Body of pancreas (tissue), 4 donors: Measurements from ENCODE around the gene CAMK2D. TPM values are rescaled to one million over a fixed set of nuclear protein-coding genes. Genes with fewer than 3 reads are reported as not detected.

ENCODE experiments used
- ATAC-seq: fragments of 150-250 bp; one replicate; pipeline ENCODE4 v1.9.1; 2016
- DNase-seq, 4 donors: peaks; one replicate each; pipeline ENCODE4 v3.0.0-alpha.2; 2019
- H3K27ac ChIP-seq, 4 donors: fragments of 200-600 bp; sonication (generic); 1 replicate in 3 of 4; 2 replicates in 1 of 4; pipeline versions ENCODE4 v1.5.1 to v1.6.1; 2016 to 2019; ENCODE audit warnings: mild to moderate bottlenecking in 1 of 4, mixed read lengths in 1 of 4, moderate library complexity in 1 of 4
- H3K27me3 ChIP-seq, 2 donors: fragments of 200-600 bp; sonication (generic); one replicate each; pipeline ENCODE4 v1.6.0; 2016; ENCODE audit warnings: mild to moderate bottlenecking in 1 of 2
- H3K36me3 ChIP-seq, 2 donors: fragments of 200-600 bp; sonication (generic); replicated peaks in 1 of 2; 2 replicates each; pipeline ENCODE4 v1.5.1; 2016; ENCODE audit warnings: low read depth in 2 of 2; ENCODE audit not compliant: insufficient read depth in 1 of 2
- H3K4me1 ChIP-seq: fragments of 200-600 bp; sonication (generic); one replicate; pipeline ENCODE4 v1.6.0; 2016
- H3K4me3 ChIP-seq, 2 donors: fragments of 200-600 bp; sonication (generic); 1 replicate in 1 of 2; 2 replicates in 1 of 2; pipeline ENCODE4 v1.5.1; 2016 to 2019
- H3K9me3 ChIP-seq, 3 donors: fragments of 200-600 bp; sonication (generic); 1 replicate in 2 of 3; 2 replicates in 1 of 3; pipeline ENCODE4 v1.5.1; 2016
- POLR2A ChIP-seq, 3 donors: fragments of 450-650 bp; IDR thresholded peaks; one replicate each; pipeline ENCODE4 v1.6.1; 2016; ENCODE audit warnings: antibody characterized with exemption in 3 of 3, mild to moderate bottlenecking in 2 of 3
- WGBS, 2 donors: methylation state at CpG; one replicate each; pipeline ENCODE4 v1.1.5; 2017; 5-methylcytosine and 5-hydroxymethylcytosine counted together
- intact Hi-C: fragments of 100-400 bp; cut with DNase I; formaldehyde crosslinking; loops from one replicate; pipeline ENCODE4 v1.15.1; 2023
- total RNA-seq, 2 donors: library from RNA; depleted of rRNA; stranded (reverse); fragments of >200 nt; gene quantifications; one replicate each; pipeline ENCODE4 v1.1.0, GENCODE V29; 2016
- TF ChIP-seq, protein P1 (sequence below), 7 experiments: fragments of 450-650 bp in 4 of 7; fragments of 200-600 bp in 3 of 7; sonication (generic) in 3 of 7; IDR thresholded peaks; one replicate each; pipeline ENCODE4 v1.5.1; 2016 to 2019; ENCODE audit warnings: antibody characterized with exemption in 7 of 7

CAMK2D gene
- total RNA-seq, 2 donors from 2014 or later: 25.7 to 29.3 TPM

DNA sequence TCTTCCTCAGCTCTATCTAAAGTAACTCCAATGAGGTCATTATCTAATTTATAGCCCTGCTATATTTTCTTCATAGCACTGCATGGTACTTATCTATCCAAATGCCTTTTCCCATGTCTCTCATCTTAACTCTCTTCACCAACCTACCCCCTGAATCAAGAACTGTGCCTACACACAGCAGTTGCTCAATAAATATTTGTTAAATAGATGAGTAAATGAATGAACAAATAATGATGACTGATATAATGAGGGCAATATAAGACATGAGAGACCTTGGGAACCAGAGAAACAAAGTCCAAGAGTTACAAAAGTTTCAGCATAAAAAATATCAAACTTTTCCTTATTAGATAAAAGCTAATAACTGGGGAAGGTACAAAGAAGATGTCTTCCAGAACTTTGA lies 19.6 kb downstream of the CAMK2D start:
- ATAC-seq (no peak), DNase-seq (no peak)
- H3K27ac ChIP-seq: no peak overlapping the region
- H3K4me1 ChIP-seq: no peaks in the 10 kb centered on the region
- intact Hi-C loops: no loop called here
- no peaks in the 10 kb centered on the region for H3K36me3 ChIP-seq
- H3K27me3 ChIP-seq: no peaks in the 10 kb centered on the region
- no peak overlapping the region for H3K4me3 ChIP-seq
- TF ChIP-seq, protein P1, sequence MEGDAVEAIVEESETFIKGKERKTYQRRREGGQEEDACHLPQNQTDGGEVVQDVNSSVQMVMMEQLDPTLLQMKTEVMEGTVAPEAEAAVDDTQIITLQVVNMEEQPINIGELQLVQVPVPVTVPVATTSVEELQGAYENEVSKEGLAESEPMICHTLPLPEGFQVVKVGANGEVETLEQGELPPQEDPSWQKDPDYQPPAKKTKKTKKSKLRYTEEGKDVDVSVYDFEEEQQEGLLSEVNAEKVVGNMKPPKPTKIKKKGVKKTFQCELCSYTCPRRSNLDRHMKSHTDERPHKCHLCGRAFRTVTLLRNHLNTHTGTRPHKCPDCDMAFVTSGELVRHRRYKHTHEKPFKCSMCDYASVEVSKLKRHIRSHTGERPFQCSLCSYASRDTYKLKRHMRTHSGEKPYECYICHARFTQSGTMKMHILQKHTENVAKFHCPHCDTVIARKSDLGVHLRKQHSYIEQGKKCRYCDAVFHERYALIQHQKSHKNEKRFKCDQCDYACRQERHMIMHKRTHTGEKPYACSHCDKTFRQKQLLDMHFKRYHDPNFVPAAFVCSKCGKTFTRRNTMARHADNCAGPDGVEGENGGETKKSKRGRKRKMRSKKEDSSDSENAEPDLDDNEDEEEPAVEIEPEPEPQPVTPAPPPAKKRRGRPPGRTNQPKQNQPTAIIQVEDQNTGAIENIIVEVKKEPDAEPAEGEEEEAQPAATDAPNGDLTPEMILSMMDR (IDR thresholded peaks at IDR 0.05): no peak
- TF ChIP-seq POLR2A (IDR thresholded peaks at IDR 0.05): no peak
- H3K9me3 ChIP-seq: no peaks in the 10 kb centered on the region

DNA sequence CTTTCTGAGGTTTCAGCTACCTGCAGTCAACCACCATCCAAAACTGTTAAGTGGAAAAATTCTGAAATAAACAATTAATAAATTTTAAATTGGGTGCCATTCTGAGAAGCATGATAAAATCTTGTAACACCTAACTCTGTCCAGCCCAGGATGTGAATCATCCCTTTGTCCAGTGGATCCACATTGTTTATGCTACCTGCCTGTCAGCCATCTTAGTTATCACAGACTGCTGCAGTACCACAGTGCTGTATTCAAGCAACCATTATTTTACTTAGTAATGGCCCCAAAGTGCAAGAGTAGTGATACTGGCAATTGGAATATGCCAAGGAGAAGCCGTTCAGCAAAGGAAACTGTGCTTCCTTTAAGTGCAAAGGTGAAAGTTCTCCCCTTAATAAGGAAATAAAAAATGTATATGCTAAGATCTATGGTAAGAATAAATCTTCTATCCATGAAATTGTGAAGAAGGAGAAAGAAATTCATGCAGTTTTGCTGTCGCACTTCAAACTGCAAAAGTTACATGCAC lies 20.6 kb downstream of the CAMK2D start:
- WGBS, 2 donors: 91 to 92% methylated on average over 2 of the region's 2 CpGs
- H3K9me3 ChIP-seq: no peaks in the 10 kb centered on the region
- H3K36me3 ChIP-seq: no peaks in the 10 kb centered on the region
- no peak overlapping the region for H3K4me3 ChIP-seq
- ATAC-seq (no peak), DNase-seq (no peak)
- TF ChIP-seq, protein P1 (IDR thresholded peaks at IDR 0.05): no peak
- TF ChIP-seq POLR2A (IDR thresholded peaks at IDR 0.05): no peak
- H3K27ac ChIP-seq: no peak overlapping the region
- no peaks in the 10 kb centered on the region for H3K27me3 ChIP-seq
- no peaks in the 10 kb centered on the region for H3K4me1 ChIP-seq
- intact Hi-C loops: no loop called here

DNA sequence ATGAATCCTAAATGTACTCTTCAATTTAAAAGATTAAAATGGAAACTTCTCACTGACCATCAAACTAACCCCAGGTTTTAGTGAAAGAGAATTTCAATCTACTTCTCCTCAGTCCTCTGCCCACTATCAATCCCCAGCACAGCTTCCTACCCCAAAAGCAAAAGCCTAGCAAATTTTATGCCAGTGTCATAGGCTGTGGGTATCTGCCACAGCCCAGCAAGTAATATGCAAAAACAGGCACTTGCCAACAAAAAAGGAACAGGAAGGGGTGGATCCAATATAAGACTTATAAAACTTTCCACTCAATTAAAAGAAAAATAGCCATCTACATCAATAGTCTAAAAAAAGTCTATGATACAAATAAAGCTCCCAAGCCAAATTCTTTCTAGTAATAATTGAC lies 22.3 kb downstream of the CAMK2D start:
- no peaks in the 10 kb centered on the region for H3K9me3 ChIP-seq
- H3K4me1 ChIP-seq: no peaks in the 10 kb centered on the region
- ATAC-seq (no peak), DNase-seq (no peak)
- H3K27me3 ChIP-seq: no peaks in the 10 kb centered on the region
- H3K4me3 ChIP-seq: no peak overlapping the region
- intact Hi-C loops: no loop called here
- H3K36me3 ChIP-seq: no peaks in the 10 kb centered on the region
- H3K27ac ChIP-seq: no peak overlapping the region
- no peak for TF ChIP-seq POLR2A (IDR thresholded peaks at IDR 0.05)
- TF ChIP-seq, protein P1 (IDR thresholded peaks at IDR 0.05): no peak

DNA sequence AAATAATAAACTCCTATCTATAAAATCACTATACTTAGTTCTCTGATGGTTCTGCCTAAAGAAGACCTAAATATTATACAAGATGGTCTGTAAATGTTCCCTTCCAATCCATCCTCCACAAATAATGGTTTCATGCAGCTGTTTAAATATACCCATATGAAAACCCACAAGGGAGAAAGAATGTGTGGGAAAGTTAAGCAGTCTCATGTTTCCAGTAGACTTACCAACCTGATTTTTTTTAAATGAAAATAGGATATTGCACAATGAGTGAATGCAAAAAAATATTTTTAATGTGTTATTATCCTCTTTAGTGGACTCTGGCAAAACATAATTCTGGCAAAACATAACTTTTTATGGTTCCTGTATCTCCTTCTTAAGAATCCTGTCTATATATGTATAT lies 23.3 kb downstream of the CAMK2D start:
- no peak for ATAC-seq
- TF ChIP-seq, protein P1 (IDR thresholded peaks at IDR 0.05): no peak
- TF ChIP-seq POLR2A (IDR thresholded peaks at IDR 0.05): no peak
- H3K27ac ChIP-seq: no peak overlapping the region
- no peak overlapping the region for H3K4me3 ChIP-seq
- intact Hi-C loops: no loop called here
- no peaks in the 10 kb centered on the region for H3K27me3 ChIP-seq
- no peaks in the 10 kb centered on the region for H3K36me3 ChIP-seq
- no peaks in the 10 kb centered on the region for H3K9me3 ChIP-seq
- H3K4me1 ChIP-seq: no peaks in the 10 kb centered on the region
- no peak for DNase-seq

DNA sequence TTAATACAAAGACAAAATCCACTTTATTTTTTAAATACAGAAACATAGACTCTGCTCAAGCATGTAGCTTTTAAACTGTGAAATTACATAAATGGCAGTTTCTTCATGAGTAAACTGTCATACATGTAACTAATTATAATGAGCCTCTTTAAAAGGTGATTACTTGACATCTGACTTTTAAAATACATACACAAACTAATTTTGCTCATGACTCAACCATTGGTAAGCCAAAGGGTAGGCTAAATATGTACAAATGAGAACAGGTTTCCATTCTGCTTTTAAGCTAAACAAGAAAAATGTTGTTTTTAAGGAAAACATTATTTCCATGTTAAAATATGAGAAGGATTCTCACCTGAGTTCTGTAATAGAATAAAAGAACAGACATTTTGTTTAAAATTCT lies 27.9 kb downstream of the CAMK2D start:
- Histone ChIP-seq H3K9me3 (no peaks in the 10 kb centered on the region), H3K27me3 (no peaks in the 10 kb centered on the region), H3K36me3 (no peaks in the 10 kb centered on the region), H3K27ac (no peak overlapping the region), H3K4me3 (no peak overlapping the region), H3K4me1 (no peaks in the 10 kb centered on the region)
- TF ChIP-seq, protein P1 (IDR thresholded peaks at IDR 0.05): no peak
- no peak for TF ChIP-seq POLR2A (IDR thresholded peaks at IDR 0.05)
- intact Hi-C loops: no loop called here
- DNase-seq (no peak), ATAC-seq (no peak)
